Epithelial cell of proximal tubule (primary cell): ENCODE data around the gene KCNMA1. TPM values are rescaled to one million over a fixed set of nuclear protein-coding genes. Genes with fewer than 3 reads are reported as not detected.

ENCODE experiments used
- DNase-seq: peaks from one replicate; pipeline ENCODE4 v3.0.0-alpha.2; 2011; ENCODE audit warnings: low read depth
- H3K4me3 ChIP-seq: 2 replicates; pipeline ENCODE4 v1.5.1; 2011; ENCODE audit warnings: low read depth, mild to moderate bottlenecking, low read length
- total RNA-seq: library from RNA; depleted of rRNA; stranded (reverse); fragments of >200 nt; gene quantifications from 2 replicates; pipeline ENCODE4 v1.2.3, GENCODE V29; 2015
- TF ChIP-seq, protein P1 (sequence below): conservative IDR thresholded peaks from 2 replicates; pipeline ENCODE4 v1.5.1; 2012; ENCODE audit warnings: low read depth, mild to moderate bottlenecking, low read length

The KCNMA1 gene
- total RNA-seq, 1 donor from 2014 or later, result 12.5 TPM

DNA sequence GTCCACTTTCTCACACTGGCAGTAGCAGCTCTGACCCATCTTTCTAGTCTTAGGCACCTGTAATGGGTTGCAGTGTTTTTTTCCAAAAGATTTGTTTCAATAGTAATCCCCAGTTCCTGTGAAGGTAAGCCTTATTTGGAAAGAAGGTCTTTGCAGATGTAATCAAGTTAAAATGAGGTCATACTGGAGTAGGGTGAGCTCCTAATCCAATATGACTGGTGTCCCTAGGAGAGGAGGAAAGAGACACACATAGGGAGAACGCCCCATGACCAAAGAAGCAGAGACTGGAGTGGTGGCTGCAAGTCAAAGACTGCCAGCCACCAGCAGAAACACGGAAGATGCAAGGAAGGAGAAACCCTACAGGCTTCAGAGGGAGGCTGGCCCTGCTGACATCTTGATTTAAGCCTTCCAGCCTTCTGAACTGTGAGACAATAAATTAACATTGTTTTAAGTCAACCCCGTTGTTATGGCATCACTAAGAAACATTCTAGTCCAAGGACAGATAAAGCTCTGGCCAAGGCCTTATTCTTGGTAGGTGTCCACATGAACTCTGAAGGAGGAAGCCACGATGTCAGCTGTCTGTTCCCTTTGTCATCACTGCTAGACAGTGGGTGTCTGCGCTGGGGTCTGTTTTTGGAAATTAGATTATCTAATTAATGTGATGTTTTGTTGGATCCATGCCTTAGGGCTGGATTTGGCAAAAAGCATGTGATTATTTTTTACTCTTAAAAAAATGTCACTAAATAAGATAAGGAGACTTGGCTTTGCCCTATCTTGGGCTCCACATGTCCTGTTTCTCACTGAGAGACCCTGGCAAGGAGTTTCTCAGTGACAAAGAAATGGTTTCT, 214.9 kb downstream of the KCNMA1 start:
- TF ChIP-seq, protein P1, sequence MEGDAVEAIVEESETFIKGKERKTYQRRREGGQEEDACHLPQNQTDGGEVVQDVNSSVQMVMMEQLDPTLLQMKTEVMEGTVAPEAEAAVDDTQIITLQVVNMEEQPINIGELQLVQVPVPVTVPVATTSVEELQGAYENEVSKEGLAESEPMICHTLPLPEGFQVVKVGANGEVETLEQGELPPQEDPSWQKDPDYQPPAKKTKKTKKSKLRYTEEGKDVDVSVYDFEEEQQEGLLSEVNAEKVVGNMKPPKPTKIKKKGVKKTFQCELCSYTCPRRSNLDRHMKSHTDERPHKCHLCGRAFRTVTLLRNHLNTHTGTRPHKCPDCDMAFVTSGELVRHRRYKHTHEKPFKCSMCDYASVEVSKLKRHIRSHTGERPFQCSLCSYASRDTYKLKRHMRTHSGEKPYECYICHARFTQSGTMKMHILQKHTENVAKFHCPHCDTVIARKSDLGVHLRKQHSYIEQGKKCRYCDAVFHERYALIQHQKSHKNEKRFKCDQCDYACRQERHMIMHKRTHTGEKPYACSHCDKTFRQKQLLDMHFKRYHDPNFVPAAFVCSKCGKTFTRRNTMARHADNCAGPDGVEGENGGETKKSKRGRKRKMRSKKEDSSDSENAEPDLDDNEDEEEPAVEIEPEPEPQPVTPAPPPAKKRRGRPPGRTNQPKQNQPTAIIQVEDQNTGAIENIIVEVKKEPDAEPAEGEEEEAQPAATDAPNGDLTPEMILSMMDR, result no peak
- no peak overlapping the region for H3K4me3 ChIP-seq
- no peak for DNase-seq

DNA sequence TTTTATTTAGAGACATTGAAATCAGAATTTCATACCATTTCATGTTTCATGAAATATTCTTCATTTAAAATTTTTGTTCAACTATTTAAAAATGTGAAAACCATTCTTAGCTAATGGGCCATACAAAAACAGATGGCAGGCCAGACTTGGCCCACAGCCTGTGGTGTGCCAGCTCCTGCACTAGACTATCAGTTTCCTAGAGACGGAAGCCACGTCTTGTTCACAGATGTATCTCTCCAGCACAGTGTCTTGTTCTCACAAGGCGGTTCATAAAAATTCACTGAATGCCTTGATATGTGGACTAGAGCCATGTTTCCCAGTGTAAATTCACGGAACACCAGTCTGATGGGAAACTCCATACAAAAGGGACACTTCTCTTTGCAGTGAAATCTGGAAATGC, 216.0 kb downstream of the KCNMA1 start:
- H3K4me3 ChIP-seq, result no peak overlapping the region
- DNase-seq, result no peak
- TF ChIP-seq, protein P1, result no peak

DNA sequence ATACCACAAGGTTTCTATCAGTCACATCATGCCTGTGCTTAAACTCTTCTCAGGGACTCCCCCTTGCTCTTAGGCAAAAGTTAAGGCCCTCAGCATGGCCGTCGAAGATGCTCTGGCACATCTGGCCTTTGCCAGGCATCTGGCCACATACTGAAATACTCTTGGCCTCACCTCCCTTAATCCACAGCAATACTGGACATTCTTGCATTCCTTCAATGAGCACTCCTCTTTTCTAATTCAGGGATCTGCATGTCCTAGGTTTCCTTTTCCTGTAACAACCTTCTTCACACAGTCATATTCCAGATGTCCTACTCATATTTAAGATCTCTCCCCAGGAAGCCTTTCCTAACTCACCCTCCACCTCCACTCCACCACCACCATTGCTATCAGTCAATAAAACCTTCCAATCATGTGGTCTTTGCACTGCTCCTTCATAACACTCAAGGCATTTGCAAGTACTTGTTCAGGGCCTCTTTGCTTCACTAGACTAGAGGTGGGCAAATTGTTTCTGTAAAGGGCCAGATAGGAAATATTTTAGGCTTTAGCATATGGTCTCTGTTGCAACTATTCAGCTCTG, 216.6 kb downstream of the KCNMA1 start:
- no peak for DNase-seq
- no peak overlapping the region for H3K4me3 ChIP-seq
- TF ChIP-seq, protein P1, result no peak

DNA sequence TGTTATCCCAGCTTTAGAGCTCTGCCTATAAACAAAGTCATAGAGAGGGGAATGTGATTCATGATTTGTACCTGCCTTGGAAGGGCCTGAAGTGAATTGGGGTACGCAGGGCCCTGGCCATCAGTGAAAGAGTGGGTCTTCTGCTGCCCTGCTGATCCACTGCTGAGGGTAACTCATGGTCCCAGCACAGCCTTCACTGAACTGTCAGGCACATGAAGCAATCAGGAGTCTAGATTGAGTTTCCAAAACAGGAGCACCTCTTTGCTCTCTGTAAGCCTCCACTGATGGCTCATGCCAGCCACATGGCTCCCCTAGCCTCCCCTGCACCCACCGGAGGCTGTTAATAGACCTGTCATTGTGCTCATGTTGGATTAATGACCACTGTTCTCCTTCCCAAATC, 217.6 kb downstream of the KCNMA1 start:
- H3K4me3 ChIP-seq, result no peak overlapping the region
- TF ChIP-seq, protein P1, result no peak
- no peak for DNase-seq

- TF ChIP-seq, protein P1, result no peak
- DNase-seq, result no peak
- H3K4me3 ChIP-seq, result no peak overlapping the region
Observed at GRCh38 chr10:77419056-77419455, 218.6 kb downstream of the KCNMA1 start.

GRCh38 chr10:77417806-77418640, 219.6 kb downstream of the KCNMA1 start:
- H3K4me3 ChIP-seq, result no peak overlapping the region
- TF ChIP-seq, protein P1, result no peak
- no peak for DNase-seq
